HG02610 (cell line): ENCODE data around the gene RRAS.

ENCODE experiments used
- ATAC-seq: cut with Tn5 transposase; IDR thresholded peaks from one replicate; pipeline ENCODE4 v1.9.1; 2021; ENCODE audit warnings: mild to moderate bottlenecking, moderate library complexity; ENCODE audit not compliant: unreplicated experiment

RRAS gene

DNA sequence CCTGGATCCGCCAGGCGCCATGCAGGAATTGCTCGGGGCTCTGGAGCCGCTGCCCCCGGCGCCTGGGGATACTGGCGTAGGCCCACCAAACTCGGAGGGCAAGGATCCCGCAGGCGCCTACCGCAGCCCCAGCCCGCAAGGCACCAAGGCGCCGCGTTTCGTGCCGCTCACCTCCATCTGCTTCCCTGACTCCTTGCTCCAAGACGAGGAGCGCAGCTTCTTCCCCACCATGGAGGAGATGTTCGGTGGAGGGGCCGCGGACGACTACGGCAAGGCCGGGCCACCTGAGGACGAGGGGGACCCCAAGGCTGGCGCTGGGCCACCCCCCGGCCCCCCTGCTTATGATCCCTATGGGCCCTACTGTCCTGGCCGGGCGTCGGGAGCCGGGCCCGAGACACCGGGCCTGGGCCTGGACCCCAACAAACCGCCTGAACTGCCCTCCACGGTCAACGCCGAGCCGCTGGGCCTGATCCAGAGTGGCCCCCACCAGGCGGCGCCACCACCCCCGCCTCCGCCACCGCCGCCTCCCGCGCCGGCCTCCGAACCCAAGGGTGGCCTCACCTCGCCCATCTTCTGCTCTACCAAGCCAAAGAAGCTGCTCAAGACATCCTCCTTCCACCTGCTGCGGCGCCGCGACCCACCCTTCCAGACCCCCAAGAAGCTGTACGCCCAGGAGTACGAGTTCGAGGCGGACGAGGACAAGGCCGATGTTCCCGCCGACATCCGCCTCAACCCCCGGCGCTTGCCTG is 42.8 kb downstream of the RRAS start:
- ATAC-seq: no peak

DNA sequence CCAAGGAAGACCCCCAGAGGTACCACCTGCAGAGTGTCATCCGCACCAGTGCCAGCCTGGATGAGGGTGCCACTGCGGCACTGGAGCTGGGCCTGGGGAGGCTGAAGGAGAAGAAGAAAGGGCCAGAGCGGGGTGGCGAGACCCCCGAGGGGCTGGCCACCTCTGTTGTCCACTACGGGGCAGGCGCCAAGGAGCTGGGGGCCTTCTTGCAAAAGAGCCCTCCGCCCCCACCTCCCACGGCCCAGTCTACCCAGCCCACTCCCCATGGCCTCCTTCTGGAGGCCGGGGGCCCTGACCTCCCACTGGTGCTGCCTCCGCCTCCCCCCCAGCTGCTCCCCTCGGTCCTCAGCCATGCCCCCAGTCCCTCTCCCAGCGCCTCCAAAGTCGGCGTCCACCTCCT is 43.5 kb downstream of the RRAS start:
- ATAC-seq: no peak

DNA sequence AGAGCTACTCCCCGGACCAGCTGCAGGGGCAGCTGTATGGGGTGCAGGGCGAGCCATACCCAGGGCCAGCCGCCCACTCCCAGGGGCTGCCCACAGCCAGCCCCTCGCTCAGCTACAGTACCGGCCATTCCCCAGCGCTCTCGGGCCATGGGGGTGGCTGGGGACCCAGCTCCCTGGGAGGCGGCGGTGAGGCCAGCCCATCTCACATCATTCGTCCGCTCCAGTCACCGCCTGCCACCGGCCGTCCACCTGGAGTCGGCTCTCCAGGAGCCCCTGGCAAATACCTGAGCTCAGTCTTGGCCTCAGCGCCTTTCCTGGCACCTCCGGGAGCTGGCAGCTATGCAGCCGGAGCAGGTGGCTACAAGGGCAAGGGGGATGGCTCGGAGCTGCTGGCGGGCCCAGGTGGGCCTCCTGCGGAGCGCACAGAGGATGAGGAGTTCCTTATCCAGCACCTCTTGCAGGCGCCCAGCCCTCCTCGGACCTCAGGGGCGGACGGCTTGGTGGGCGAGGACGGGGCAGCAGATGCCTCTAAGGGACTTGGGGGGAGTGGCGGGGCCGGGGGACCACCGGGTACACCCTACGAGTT is 44.0 kb downstream of the RRAS start:
- ATAC-seq: no peak

DNA sequence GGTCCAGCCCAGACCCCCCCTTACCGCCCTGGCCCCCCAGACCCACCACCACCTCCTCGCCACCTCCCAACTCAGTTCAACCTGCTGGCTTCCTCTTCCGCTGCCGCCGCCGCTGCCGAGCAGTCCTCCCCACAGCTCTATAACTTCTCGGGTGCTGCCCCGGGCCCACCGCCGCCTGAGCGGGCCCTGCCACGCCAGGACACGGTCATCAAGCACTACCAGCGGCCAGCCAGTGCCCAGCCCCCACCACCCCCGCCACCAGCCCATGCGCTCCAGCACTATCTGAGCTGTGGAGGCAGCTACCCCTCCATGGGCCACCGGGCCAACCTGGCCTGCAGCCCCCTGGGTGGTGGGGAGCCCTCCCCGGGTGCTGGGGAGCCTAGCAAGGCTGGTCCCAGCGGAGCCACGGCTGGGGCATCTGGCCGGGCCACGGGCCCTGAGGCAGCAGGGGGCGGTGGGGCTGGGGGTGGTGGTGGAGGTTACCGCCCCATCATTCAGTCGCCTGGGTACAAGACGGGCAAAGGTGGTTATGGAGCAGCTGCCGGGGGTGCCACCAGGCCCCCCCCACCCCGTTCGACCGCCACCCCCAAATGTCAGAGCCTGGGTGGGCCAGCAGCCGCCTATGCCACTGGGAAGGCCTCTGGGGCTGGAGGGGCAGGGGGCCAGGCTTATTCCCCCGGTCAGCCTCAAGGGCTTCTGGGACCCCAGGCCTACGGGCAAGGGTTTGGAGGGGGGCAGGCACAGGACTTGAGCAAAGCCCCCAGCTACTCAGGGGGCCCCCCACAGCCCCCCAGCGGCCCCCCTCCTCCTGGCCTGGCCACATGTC is 44.7 kb downstream of the RRAS start:
- no peak for ATAC-seq

DNA sequence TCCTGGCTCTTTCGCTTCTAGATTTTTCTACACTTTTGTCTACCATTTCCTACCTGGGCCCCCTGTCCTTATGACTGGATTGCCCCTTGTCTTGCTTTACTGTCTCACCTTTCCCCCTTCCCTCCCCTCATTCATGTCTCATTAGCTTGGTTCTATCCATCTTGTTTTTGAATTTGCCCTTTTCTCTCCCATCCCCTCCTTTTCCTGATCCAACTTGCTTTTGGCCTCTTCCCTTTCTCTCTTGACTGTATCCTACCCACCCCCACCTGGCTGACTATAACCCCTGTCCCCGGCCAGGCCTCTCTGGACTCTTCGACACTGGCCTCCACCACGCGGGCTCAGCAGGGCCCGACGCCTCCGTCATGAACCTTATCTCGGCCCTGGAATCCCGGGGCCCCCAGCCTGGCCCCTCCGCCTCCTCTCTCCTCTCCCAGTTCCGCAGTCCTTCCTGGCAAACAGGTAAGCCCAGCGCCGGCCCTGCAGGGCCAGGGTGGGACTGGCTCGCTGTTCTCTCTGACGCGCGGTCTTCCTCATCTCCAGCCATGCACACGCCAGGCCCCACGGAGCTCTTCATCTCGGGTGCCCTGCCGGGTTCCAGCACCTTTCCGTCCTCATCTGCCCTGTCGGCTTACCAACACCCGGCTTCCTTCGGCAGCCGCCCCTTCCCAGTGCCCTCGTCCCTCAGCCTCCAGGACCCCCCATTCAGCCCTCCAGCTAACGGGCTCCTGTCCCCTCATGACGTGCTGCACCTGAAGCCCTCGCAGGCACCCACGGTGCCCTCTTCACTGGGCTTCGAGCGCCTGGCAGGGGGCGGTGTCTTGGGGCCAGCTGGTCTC is 45.6 kb downstream of the RRAS start:
- no peak for ATAC-seq

DNA sequence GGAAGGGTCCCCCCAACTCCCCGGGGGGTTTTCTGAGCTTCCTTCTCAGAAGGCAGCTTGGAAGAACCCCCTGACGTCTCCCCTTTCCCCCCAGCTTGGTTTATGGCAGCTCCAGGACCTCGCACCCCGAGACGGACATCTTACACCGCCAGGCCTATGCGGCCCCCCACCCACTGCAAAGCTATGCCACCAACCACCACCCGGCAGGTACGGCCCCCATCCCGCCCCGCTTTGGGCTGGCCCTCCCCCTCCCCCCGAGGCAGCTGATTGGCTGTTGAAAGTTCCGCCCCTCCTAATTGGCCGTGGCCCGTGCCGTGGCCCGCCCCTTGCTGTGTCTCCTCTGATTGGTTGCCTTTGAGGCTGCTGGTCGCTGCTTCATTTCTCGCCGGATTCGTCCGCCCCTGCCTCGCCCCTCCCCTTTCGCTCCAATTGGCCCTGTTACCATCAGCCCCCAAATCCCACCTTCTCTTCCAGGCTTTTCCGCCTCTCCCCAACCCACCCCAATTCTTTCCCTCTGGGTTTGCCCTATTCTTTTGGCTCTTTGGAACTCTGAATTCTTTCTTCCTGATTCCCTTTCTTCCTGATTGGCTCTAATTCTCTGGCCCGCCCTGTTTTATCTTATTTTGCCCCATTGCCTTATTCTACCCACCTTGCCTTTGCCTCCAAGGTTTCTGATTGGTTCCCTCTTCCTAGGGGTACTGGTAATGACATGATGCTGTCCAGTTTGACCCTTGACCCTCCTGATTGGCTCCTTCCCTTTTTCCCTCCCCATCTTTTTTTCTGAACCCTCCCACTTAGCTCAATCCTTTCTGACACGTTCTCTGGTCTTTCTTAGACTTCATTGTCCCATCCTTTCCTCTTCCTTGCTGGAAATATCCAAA is 46.5 kb downstream of the RRAS start:
- peak; percentile 57 for ATAC-seq

DNA sequence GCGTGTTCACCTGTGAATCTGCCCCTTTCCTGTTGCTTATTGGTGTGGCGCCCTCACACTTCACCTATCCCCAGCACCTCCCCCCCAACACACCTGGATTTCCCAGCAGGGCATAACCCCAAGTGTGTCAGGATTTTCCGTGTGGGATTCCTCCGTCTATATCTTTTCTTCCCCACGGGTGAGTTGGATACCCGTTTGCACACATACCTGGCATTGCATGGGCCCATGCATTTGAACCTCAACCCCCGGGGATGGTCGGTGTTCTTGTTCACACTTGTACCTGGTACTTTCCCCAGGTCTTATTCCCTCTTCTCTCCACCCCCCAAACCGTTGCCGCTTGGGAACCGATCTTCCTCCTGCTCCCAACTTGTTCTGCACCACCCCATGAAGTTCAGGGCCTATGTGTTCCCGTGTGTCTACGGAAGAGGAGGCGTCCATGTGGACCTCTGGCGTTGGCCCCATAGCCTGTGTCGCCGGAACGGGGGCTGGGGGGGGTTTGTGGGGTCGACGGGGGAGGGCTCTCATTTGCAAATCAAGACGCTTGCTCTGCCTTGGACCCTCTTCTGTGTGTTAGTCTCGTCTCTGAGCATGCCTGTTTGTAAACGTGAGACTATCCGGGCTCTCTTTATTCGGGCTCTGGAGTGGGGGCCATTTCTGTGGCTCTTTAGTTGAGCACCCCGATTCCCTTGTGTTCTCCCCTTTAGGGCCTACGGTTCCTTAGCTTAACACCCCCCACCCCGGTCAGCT is 47.3 kb downstream of the RRAS start:
- ATAC-seq: no peak

DNA sequence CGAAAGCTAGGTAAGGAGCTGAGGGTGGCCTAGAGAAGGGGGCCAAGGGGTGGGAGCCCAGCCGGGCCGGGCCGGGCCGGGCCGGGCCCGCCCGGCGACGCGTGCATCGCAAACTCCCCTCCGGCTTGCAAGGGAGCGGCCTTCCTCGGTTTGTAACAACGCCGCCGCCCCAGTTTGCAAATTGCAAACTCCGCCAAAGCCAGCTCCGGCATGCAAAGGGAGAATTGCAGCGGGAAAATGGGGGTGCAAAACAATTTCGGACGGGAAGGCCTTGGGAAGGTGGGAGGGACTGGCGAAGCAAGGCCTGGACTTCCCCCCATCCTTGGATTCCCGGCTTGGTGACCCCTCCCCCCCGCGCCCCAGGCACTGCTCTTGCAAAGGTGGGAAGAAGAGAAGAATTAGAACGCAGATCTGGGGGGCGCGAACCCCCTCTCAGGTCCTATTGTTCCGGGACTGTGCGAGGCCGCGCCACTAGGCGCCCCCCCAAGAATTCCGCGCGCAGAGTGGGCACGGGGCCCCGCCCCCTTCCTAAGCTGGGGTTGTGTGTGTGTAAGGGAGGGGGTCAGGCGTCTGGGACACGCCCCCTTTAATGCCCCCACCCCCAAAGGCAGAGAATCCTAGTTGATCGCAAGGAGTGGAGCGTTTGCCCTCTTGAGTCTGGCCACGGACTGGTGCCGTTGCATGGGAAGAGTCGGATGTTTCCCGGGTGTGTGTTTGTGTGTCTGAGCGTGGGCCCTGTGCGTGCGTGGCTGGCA is 48.0 kb downstream of the RRAS start:
- no peak for ATAC-seq

DNA sequence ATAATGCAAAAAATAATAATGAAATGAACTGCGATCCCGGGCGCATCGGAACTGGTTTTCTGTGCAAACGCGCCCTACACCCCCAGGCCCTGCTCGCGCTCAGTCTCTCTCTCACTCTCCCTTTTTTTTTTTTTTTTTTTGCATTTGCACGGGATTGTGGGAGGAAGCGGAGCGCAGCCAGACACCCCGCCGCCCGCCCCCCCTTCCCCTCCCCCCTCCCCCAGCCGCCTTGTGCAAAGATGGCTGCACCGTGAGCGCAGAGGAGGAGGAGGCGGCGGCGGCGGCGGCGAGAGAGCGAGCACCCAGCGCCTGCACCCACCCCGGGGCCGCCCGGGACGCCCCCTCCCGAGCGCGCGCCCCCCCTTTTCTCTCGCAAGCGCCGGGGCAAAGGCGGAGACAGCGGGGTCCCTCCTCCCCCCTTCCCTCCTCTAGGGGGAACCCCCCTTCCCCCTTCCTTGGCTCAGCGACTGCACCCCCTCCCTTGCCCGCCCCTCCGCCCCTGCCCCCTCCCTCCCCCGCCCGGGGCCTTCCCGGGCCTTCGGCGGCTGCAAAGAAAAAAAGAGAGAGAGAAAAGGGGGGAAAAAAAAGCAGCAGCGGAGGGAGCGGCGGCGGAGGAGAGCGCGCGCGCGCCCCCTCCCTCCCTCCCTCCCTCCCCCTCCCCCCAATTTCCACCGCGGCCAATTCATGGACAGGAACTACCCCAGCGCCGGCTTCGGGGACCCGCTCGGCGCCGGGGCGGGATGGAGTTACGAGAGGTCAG is 48.8 kb downstream of the RRAS start, which contains the start of gene PRR12:
Gene PRR12 (plus strand): TSS at position 212 of the 760 bp plus-strand sequence. CDS start 473 bp downstream, at position 685.
- ATAC-seq: no peak

DNA sequence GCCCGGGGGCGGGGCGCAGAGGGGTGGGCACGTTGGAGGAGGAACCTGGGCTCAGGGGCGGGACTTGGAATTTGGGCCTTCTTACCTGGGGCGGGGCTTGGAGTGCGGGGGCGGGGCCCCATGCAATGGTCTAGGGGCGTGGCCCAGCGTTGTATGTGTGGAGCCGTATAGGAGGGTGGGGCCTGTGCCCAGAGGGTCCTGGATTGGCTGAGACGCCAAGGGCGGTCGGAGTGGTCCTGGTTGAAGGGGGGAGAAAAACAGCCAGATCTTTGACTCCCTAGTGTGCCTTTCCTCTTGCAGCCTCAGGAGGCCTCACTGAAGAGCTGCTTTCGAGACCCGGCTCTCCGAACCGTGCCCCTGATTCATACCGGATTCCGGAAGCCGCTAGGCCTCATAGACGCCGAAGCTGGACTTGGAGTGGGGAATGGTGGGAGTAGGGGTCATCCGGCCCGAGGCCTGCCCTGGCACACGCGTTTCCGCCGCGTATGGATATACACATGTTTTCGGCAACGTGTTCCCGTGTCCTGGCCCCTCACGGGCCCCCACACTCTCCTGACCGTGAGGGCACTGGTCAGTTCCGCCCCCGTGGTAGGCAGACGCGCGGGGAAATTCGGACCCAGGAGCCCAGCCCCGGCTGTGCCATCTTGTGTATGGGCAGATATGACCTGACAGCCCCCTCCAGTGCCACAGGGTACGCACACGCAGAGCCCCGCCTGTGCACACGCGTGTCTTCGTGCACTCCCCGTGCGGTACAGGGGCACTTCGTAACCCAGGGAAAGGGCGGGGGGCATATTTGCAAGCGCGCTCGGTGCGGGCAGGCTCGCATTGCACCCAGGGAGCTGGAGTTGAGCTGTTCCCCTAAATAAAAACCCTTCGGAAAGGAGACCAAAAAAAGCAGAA is 49.6 kb downstream of the RRAS start:
- peak; percentile 67 for ATAC-seq

DNA sequence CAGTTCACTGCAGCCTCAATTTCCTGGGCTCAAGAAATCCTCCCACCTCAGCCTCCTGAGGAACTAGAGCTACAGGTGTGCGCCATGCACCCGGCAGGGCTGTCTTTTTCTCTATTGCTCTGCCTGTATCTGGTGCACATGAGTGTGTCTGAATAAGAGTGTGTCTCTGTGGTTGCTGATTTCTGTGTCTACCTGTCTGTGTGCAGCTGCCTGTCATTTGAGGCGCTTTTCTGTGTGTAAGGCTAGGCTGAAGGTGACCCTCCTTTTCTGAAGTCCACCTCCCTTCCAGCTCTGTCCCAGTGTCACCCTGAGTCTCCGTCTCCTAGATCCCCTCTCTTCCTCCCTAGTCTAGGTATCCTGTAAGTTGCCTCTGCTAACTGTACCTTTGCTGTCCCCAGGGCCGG is 50.4 kb downstream of the RRAS start:
- ATAC-seq: no peak

DNA sequence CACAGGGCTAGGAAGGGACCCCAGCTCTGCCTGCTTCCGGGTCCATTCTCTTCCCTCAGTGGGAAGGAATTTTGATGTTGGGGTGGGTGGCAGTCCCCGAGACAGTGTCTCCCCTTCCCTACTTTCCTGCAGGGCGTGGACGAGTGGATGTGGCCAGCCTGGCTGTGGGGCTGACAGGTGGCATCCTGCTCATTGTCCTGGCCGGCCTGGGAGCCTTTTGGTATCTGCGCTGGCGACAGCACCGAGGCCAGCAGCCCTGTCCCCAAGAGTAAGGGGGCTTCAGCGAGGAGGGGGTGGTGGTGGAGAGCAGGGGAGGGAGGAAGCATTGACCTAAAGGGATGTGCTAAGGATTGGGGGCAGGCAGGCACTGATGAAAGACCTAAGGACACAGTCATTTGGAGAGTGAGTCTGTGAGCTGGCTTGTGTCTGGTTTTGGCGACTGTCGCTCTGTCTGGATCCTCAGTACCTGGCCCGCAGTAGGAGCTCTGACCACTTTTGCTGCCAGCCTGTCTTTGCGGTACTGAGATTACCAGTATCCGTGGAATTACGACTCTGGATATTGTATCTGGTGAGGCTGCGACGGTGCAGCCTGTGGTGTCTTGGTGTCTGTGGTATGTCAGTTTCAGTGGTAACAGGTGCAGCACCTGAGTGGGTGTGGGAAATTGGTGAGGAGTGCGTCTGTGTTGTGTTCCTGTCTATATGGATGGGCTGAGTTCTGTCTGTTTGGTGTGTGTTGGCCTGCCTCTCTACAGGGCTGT is 51.4 kb downstream of the RRAS start:
- no peak for ATAC-seq

DNA sequence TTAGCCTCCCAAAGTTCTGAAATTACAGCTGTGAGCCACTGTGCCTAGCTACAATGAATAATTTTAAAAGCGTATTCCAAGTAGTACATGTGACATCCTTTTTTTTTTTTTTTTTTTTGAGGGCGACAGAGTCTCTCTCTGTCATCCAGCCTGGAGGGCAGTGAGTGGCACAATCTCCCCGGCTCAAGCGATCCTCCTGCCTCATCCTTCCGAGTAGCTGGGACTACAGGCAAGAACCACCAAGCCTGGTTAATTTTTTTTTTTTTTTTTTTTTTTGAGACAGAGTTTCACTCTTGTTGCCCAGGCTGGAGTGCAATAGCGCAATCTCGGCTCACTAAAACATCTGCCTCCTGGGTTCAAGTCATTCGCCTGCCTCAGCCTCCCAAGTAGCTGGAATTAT is 52.7 kb downstream of the RRAS start:
- ATAC-seq: no peak
